HuH-7.5 (cell line): ENCODE measurements around the gene CD180.

Experiments used
- DNase-seq: peaks from one replicate; pipeline ENCODE4 v3.0.0; 2011; ENCODE audit warnings: low spot score

Gene CD180

GRCh38 chr5:67211926-67212325 lies 15.3 kb upstream of the CD180 start:
- DNase-seq = no peak

- peak; percentile 66 for DNase-seq
Observed at GRCh38 chr5:67209141-67209771, 12.7 kb upstream of the CD180 start.

- no peak for DNase-seq
Observed at GRCh38 chr5:67208403-67208802, 11.8 kb upstream of the CD180 start.

- peak; percentile 31 for DNase-seq
Observed at GRCh38 chr5:67206929-67207328, 10.3 kb upstream of the CD180 start.

GRCh38 chr5:67206461-67206860 lies 9.9 kb upstream of the CD180 start:
- no peak for DNase-seq

- no peak for DNase-seq
Observed at GRCh38 chr5:67205981-67206380, 9.4 kb upstream of the CD180 start.

- no peak for DNase-seq
Observed at GRCh38 chr5:67204821-67205220, 8.2 kb upstream of the CD180 start.

- no peak for DNase-seq
Observed at GRCh38 chr5:67203701-67204074, 7.1 kb upstream of the CD180 start.

- no peak for DNase-seq
Observed at GRCh38 chr5:67202828-67203227, 6.2 kb upstream of the CD180 start.

- DNase-seq = no peak
Observed at GRCh38 chr5:67201897-67202549, 5.4 kb upstream of the CD180 start.

- DNase-seq = no peak
Observed at GRCh38 chr5:67200809-67201562, 4.4 kb upstream of the CD180 start.

- no peak for DNase-seq
Observed at GRCh38 chr5:67199859-67200258, 3.3 kb upstream of the CD180 start.

- DNase-seq = no peak
Observed at GRCh38 chr5:67198917-67199316, 2.3 kb upstream of the CD180 start.

GRCh38 chr5:67197536-67197935 lies 937 bp upstream of the CD180 start:
- DNase-seq = no peak

- no peak for DNase-seq
Observed at GRCh38 chr5:67195406-67196275, 958 bp downstream of the CD180 start.

GRCh38 chr5:67194166-67194565 lies 2.4 kb downstream of the CD180 start:
- no peak for DNase-seq

GRCh38 chr5:67193439-67193807 lies 3.2 kb downstream of the CD180 start:
- no peak for DNase-seq

GRCh38 chr5:67192719-67193438 lies 3.7 kb downstream of the CD180 start:
- DNase-seq = no peak

- no peak for DNase-seq
Observed at GRCh38 chr5:67190861-67191260, 5.7 kb downstream of the CD180 start.

- DNase-seq = no peak
Observed at GRCh38 chr5:67190410-67190809, 6.2 kb downstream of the CD180 start.

GRCh38 chr5:67189931-67190330 lies 6.7 kb downstream of the CD180 start:
- DNase-seq = no peak

- no peak for DNase-seq
Observed at GRCh38 chr5:67189079-67189354, 7.6 kb downstream of the CD180 start.
